ENCODE data around the gene LLCFC1. TPM values are rescaled to one million over a fixed set of nuclear protein-coding genes. Genes with fewer than 3 reads are reported as not detected.

The LLCFC1 gene
- total and polyA plus RNA-seq, 2 experiments from 2014 or later, result not detected

- TF ChIP-seq EZH2 (IDR thresholded peaks at IDR 0.05; ENCODE audit: insufficient read depth, poor library complexity, severe bottlenecking), result no peak
- no peak for TF ChIP-seq EZH2phosphoT487 (IDR thresholded peaks at IDR 0.05; ENCODE audit: insufficient read depth, low read depth)
- H3K36me3 ChIP-seq (ENCODE audit: low read depth), result no peaks in the 10 kb centered on the region
- WGBS, 2 experiments (ENCODE audit: low coverage in 1 of 2, low lambda C conversion rate in 2 of 2, missing lambda C conversion rate in 2 of 2), result 60% methylated on average over 11 of the region's 11 CpGs
- H3K4me2 ChIP-seq (ENCODE audit: unreplicated experiment), result no peak overlapping the region
- H3K9ac ChIP-seq, result no peak overlapping the region
- H3K9me3 ChIP-seq (ENCODE audit: low read depth), result peaks cover 2% of the 10 kb centered on the region
- H3K4me1 ChIP-seq (ENCODE audit: insufficient read depth), result no peaks in the 10 kb centered on the region
- no peak overlapping the region for H2AFZ ChIP-seq
- DNase-seq, result no peak
- H3F3A ChIP-seq (ENCODE audit: insufficient read depth), result no peaks in the 10 kb centered on the region
- no peaks in the 10 kb centered on the region for H3K79me2 ChIP-seq (ENCODE audit: insufficient read depth)
- H3K4me3 ChIP-seq, result no peak overlapping the region
- H3K9me2 ChIP-seq (ENCODE audit: insufficient read depth), result no peaks in the 10 kb centered on the region
- no peak overlapping the region for H3K27ac ChIP-seq
- H4K20me1 ChIP-seq (ENCODE audit: insufficient read depth), result no peaks in the 10 kb centered on the region
- in situ Hi-C loops (cut with MboI), result no loop called here
- no peaks in the 10 kb centered on the region; the same call in 1 of the 2 replicates for H3K27me3 ChIP-seq (replicated peaks; ENCODE audit: insufficient read depth)
Measured at GRCh38 chr7:142908290-142908689, 31.0 kb upstream of the LLCFC1 start.

GRCh38 chr7:142908921-142909890 lies 30.1 kb upstream of the LLCFC1 start:
- Histone ChIP-seq H3K27me3 (replicated peaks; ENCODE audit: insufficient read depth) (no peaks in the 10 kb centered on the region; the same call in 1 of the 2 replicates), H3K4me2 (ENCODE audit: unreplicated experiment) (no peak overlapping the region), H3K9me3 (ENCODE audit: low read depth) (no peaks in the 10 kb centered on the region), H3K9me2 (ENCODE audit: insufficient read depth) (no peaks in the 10 kb centered on the region), H2AFZ (no peak overlapping the region), H3F3A (ENCODE audit: insufficient read depth) (no peaks in the 10 kb centered on the region), H3K36me3 (ENCODE audit: low read depth) (no peaks in the 10 kb centered on the region), H3K9ac (no peak overlapping the region), H4K20me1 (ENCODE audit: insufficient read depth) (no peaks in the 10 kb centered on the region), H3K4me1 (ENCODE audit: insufficient read depth) (no peaks in the 10 kb centered on the region), H3K79me2 (ENCODE audit: insufficient read depth) (no peaks in the 10 kb centered on the region), H3K4me3 (no peak overlapping the region), H3K27ac (no peak overlapping the region)
- in situ Hi-C loops (cut with MboI), result no loop called here
- DNase-seq, result peak; percentile 12
- TF ChIP-seq EZH2phosphoT487 (IDR thresholded peaks at IDR 0.05; ENCODE audit: insufficient read depth, low read depth) (no peak), EZH2 (IDR thresholded peaks at IDR 0.05; ENCODE audit: insufficient read depth, poor library complexity, severe bottlenecking) (no peak)
- WGBS, 2 experiments (ENCODE audit: low coverage in 1 of 2, low lambda C conversion rate in 2 of 2, missing lambda C conversion rate in 2 of 2), result 38 to 41% methylated on average over 21 of the region's 21 CpGs

DNA sequence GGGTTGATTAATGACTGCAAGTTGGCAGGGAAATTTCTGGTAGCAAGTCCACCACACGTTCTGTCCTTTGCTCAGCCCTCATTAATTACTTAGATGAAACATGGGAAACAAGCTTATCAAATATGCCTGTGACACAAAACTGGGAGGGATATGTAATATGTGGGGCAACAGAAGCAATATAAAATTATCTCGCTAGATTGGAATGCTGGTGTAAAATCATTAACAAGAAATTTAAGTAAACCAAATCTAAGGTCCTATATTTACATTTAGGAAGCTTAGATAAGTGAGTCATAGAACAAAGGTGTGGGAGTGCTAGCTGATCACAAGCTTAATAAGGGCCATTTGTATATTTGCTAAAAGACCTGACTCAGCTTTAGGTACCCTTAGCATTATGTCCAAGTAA lies 29.3 kb upstream of the LLCFC1 start:
- H3K9me2 ChIP-seq (ENCODE audit: insufficient read depth), result no peaks in the 10 kb centered on the region
- no peak for TF ChIP-seq EZH2 (IDR thresholded peaks at IDR 0.05; ENCODE audit: insufficient read depth, poor library complexity, severe bottlenecking)
- no peak for TF ChIP-seq EZH2phosphoT487 (IDR thresholded peaks at IDR 0.05; ENCODE audit: insufficient read depth, low read depth)
- no peak overlapping the region for H3K4me2 ChIP-seq (ENCODE audit: unreplicated experiment)
- H3K36me3 ChIP-seq (ENCODE audit: low read depth), result no peaks in the 10 kb centered on the region
- in situ Hi-C loops (cut with MboI), result no loop called here
- 44 to 51% methylated on average over 2 of the region's 2 CpGs for WGBS, 2 experiments (ENCODE audit: low coverage in 1 of 2, low lambda C conversion rate in 2 of 2, missing lambda C conversion rate in 2 of 2)
- no peak for DNase-seq
- H3F3A ChIP-seq (ENCODE audit: insufficient read depth), result no peaks in the 10 kb centered on the region
- H3K4me1 ChIP-seq (ENCODE audit: insufficient read depth), result no peaks in the 10 kb centered on the region
- H3K4me3 ChIP-seq, result no peak overlapping the region
- no peaks in the 10 kb centered on the region for H4K20me1 ChIP-seq (ENCODE audit: insufficient read depth)
- H3K27ac ChIP-seq, result no peak overlapping the region
- no peaks in the 10 kb centered on the region; the same call in 1 of the 2 replicates for H3K27me3 ChIP-seq (replicated peaks; ENCODE audit: insufficient read depth)
- no peaks in the 10 kb centered on the region for H3K9me3 ChIP-seq (ENCODE audit: low read depth)
- no peaks in the 10 kb centered on the region for H3K79me2 ChIP-seq (ENCODE audit: insufficient read depth)
- H3K9ac ChIP-seq, result no peak overlapping the region
- H2AFZ ChIP-seq, result no peak overlapping the region

DNA sequence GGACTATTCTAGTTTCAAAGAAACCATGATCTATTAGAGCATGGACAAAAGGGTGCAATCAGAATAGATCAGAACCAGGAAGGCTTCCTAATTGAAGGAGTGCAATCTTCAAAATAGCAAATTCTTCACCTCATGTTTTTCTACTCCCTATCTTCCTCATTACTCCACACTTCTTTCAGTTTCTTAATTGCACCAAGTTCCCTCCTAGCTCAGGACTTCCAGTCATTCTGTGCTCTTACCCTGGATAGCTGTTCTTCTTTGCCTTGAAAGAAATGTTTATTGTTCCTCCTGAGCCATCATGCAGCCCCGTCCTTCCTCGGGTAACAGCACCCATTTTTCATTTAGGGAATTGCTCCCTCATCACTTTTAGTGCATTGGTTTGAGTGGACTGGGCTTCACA lies 28.8 kb upstream of the LLCFC1 start:
- Histone ChIP-seq H3K4me1 (ENCODE audit: insufficient read depth) (no peaks in the 10 kb centered on the region), H3K36me3 (ENCODE audit: low read depth) (no peaks in the 10 kb centered on the region), H4K20me1 (ENCODE audit: insufficient read depth) (no peaks in the 10 kb centered on the region), H3K27me3 (replicated peaks; ENCODE audit: insufficient read depth) (no peaks in the 10 kb centered on the region; the same call in 1 of the 2 replicates), H3K4me3 (no peak overlapping the region), H3K27ac (no peak overlapping the region), H3K79me2 (ENCODE audit: insufficient read depth) (no peaks in the 10 kb centered on the region), H3K9ac (no peak overlapping the region), H3K9me2 (ENCODE audit: insufficient read depth) (no peaks in the 10 kb centered on the region), H3K9me3 (ENCODE audit: low read depth) (no peaks in the 10 kb centered on the region), H2AFZ (no peak overlapping the region), H3F3A (ENCODE audit: insufficient read depth) (no peaks in the 10 kb centered on the region), H3K4me2 (ENCODE audit: unreplicated experiment) (no peak overlapping the region)
- in situ Hi-C loops (cut with MboI), result no loop called here
- no peak for TF ChIP-seq EZH2phosphoT487 (IDR thresholded peaks at IDR 0.05; ENCODE audit: insufficient read depth, low read depth)
- no peak for TF ChIP-seq EZH2 (IDR thresholded peaks at IDR 0.05; ENCODE audit: insufficient read depth, poor library complexity, severe bottlenecking)
- DNase-seq, result no peak
- 28 to 42% methylated on average over 2 of the region's 2 CpGs for WGBS, 2 experiments (ENCODE audit: low coverage in 1 of 2, low lambda C conversion rate in 2 of 2, missing lambda C conversion rate in 2 of 2)

Data from GM23248 (cell line).